ENCODE results near the gene LEMD1.
A peak's percentile ranks its signal among the peaks of the same experiment; 100 is the strongest.

Gene LEMD1

GRCh38 chr1:205354259-205355074 is 67.4 kb downstream of the LEMD1 start:
- DNase-seq (ENCODE audit: low read depth in 3 of 3), result peak in 2 of 3 experiments; percentile 16 to 24

- DNase-seq (ENCODE audit: low read depth in 3 of 3), result no peak
Observed at GRCh38 chr1:205353612-205354011, 68.2 kb downstream of the LEMD1 start.

GRCh38 chr1:205353191-205353590 is 68.7 kb downstream of the LEMD1 start:
- DNase-seq (ENCODE audit: low read depth in 3 of 3), result no peak

- no peak for DNase-seq (ENCODE audit: low read depth in 3 of 3)
Observed at GRCh38 chr1:205351984-205352713, 69.7 kb downstream of the LEMD1 start.

GRCh38 chr1:205350691-205351141 is 71.1 kb downstream of the LEMD1 start:
- DNase-seq (ENCODE audit: low read depth in 3 of 3), result no peak

- DNase-seq (ENCODE audit: low read depth in 3 of 3), result no peak
Observed at GRCh38 chr1:205350124-205350523, 71.7 kb downstream of the LEMD1 start.

GRCh38 chr1:205348554-205349487 is 73.0 kb downstream of the LEMD1 start:
- no peak for DNase-seq (ENCODE audit: low read depth in 3 of 3)

- no peak for DNase-seq (ENCODE audit: low read depth in 3 of 3)
Observed at GRCh38 chr1:205346956-205347574, 74.8 kb downstream of the LEMD1 start.

- no peak for DNase-seq (ENCODE audit: low read depth in 3 of 3)
Observed at GRCh38 chr1:205345761-205346160, 76.1 kb downstream of the LEMD1 start.

GRCh38 chr1:205344066-205344928 is 77.6 kb downstream of the LEMD1 start:
- peak in 2 of 3 experiments; percentile 34 to 54 for DNase-seq (ENCODE audit: low read depth in 3 of 3)

- no peak for DNase-seq (ENCODE audit: low read depth in 3 of 3)
Observed at GRCh38 chr1:205343431-205344065, 78.3 kb downstream of the LEMD1 start.

- no peak for DNase-seq (ENCODE audit: low read depth in 3 of 3)
Observed at GRCh38 chr1:205342986-205343385, 78.9 kb downstream of the LEMD1 start.

- no peak for DNase-seq (ENCODE audit: low read depth in 3 of 3)
Observed at GRCh38 chr1:205340676-205341075, 81.2 kb downstream of the LEMD1 start.

GRCh38 chr1:205339717-205340116 is 82.1 kb downstream of the LEMD1 start:
- no peak for DNase-seq (ENCODE audit: low read depth in 3 of 3)

GRCh38 chr1:205339197-205339702 is 82.6 kb downstream of the LEMD1 start:
- no peak for DNase-seq (ENCODE audit: low read depth in 3 of 3)

- no peak for DNase-seq (ENCODE audit: low read depth in 3 of 3)
Observed at GRCh38 chr1:205338011-205338410, 83.8 kb downstream of the LEMD1 start.

GRCh38 chr1:205337481-205337880 is 84.4 kb downstream of the LEMD1 start:
- DNase-seq (ENCODE audit: low read depth in 3 of 3), result no peak

- DNase-seq (ENCODE audit: low read depth in 3 of 3), result peak; percentile 48 to 68 (median 59)
Observed at GRCh38 chr1:205335692-205336091, 86.2 kb downstream of the LEMD1 start.

GRCh38 chr1:205332015-205332791 is 89.7 kb downstream of the LEMD1 start:
- DNase-seq (ENCODE audit: low read depth in 3 of 3), result no peak
